HEK293 (cell line): ENCODE data around the gene MTCL1.

Source experiments
- CTCF ChIA-PET: fragments of 350-600 bp; formaldehyde crosslinking; extraction: SDS; loops from one replicate; lab custom pipeline; 2021; ENCODE audit warnings: antibody characterized with exemption; lab: Yijun Ruan, JAX
- POLR2A ChIA-PET: fragments of 300-600 bp; formaldehyde crosslinking; extraction: SDS; loops from one replicate; lab custom pipeline; 2020; ENCODE audit warnings: antibody characterized with exemption, inconsistent platforms; lab: Yijun Ruan, JAX
- H3K27ac ChIP-seq: fragments of 200-500 bp; sonication (Bioruptor generic); 2 replicates; pipeline ENCODE4 v1.5.1; 2014; ENCODE audit warnings: low read depth, low read length, control low read depth, inconsistent platforms; ENCODE audit errors: extremely low read depth
- H3K36me3 ChIP-seq, 2 experiments: fragments of 200-500 bp in 1 of 2; sonication (Bioruptor generic) in 1 of 2; 1 replicate in 1 of 2; 2 replicates in 1 of 2; pipeline ENCODE4 v1.5.1; 2014 to 2017; ENCODE audit warnings: inconsistent platforms in 2 of 2, low read length in 2 of 2; ENCODE audit not compliant: control insufficient read depth in 2 of 2, insufficient read depth in 1 of 2
- H3K4me1 ChIP-seq: fragments of 200-500 bp; sonication (Bioruptor generic); 2 replicates; pipeline ENCODE4 v1.5.1; 2014; ENCODE audit warnings: mild to moderate bottlenecking, low read length, inconsistent platforms; ENCODE audit not compliant: control insufficient read depth, insufficient read depth
- H3K4me3 ChIP-seq: 2 replicates; pipeline ENCODE4 v1.5.1; 2011; ENCODE audit warnings: low read depth, mild to moderate bottlenecking, control low read depth, low read length, moderate library complexity
- H3K9me3 ChIP-seq: fragments of 200-500 bp; sonication (Bioruptor generic); 2 replicates; pipeline ENCODE4 v1.5.1; 2014; ENCODE audit warnings: low read depth, low read length, inconsistent platforms; ENCODE audit not compliant: control insufficient read depth, insufficient read depth
- HOXD13 ChIP-seq: sonication (generic); formaldehyde crosslinking; IDR thresholded peaks from 2 replicates; pipeline ENCODE4 v1.8.0; 2022; ENCODE audit warnings: missing genetic modification reagents, borderline replicate concordance
- SCRT2 ChIP-seq: fragments of 450-650 bp; formaldehyde crosslinking; IDR thresholded peaks from 2 replicates; pipeline ENCODE4 v1.5.1; 2016; ENCODE audit warnings: missing biosample characterization, missing genetic modification characterization
- TRIM28 ChIP-seq: IDR thresholded peaks from 2 replicates; pipeline ENCODE4 v1.6.1; 2011; ENCODE audit warnings: low read length, control low read depth, borderline replicate concordance
- ZBTB20 ChIP-seq: fragments of 450-650 bp; formaldehyde crosslinking; IDR thresholded peaks from 2 replicates; pipeline ENCODE4 v1.5.1; 2016; ENCODE audit warnings: missing biosample characterization, missing genetic modification characterization
- ZNF169 ChIP-seq: fragments of 450-650 bp; formaldehyde crosslinking; IDR thresholded peaks from 2 replicates; pipeline ENCODE4 v1.5.1; 2016; ENCODE audit warnings: missing biosample characterization, missing genetic modification characterization
- ZNF184 ChIP-seq: fragments of 450-650 bp; IDR thresholded peaks from 2 replicates; pipeline ENCODE4 v1.5.1; 2018; ENCODE audit warnings: missing biosample characterization, mild to moderate bottlenecking, missing genetic modification characterization
- ZNF248 ChIP-seq: fragments of 450-650 bp; formaldehyde crosslinking; IDR thresholded peaks from 2 replicates; pipeline ENCODE4 v1.5.1; 2017; ENCODE audit warnings: missing biosample characterization, missing genetic modification characterization
- ZNF416 ChIP-seq: fragments of 450-650 bp; formaldehyde crosslinking; IDR thresholded peaks from 2 replicates; pipeline ENCODE4 v1.5.1; 2016; ENCODE audit warnings: missing biosample characterization, missing genetic modification characterization
- ZNF433 ChIP-seq: fragments of 450-650 bp; formaldehyde crosslinking; IDR thresholded peaks from 2 replicates; pipeline ENCODE4 v1.5.1; 2016; ENCODE audit warnings: missing biosample characterization, missing genetic modification characterization, low read depth
- ZNF558 ChIP-seq: fragments of 450-650 bp; formaldehyde crosslinking; IDR thresholded peaks from 2 replicates; pipeline ENCODE4 v1.5.1; 2016; ENCODE audit warnings: missing biosample characterization, missing genetic modification characterization
- ZNF670 ChIP-seq: fragments of 450-650 bp; formaldehyde crosslinking; IDR thresholded peaks from 2 replicates; pipeline ENCODE4 v1.5.1; 2016; ENCODE audit warnings: missing biosample characterization, missing genetic modification characterization, low read depth
- ZNF776 ChIP-seq: fragments of 450-650 bp; formaldehyde crosslinking; IDR thresholded peaks from 2 replicates; pipeline ENCODE4 v1.5.0; 2017; ENCODE audit warnings: missing biosample characterization, missing genetic modification characterization, borderline replicate concordance
- ZNF777 ChIP-seq: fragments of 450-650 bp; formaldehyde crosslinking; IDR thresholded peaks from 2 replicates; pipeline ENCODE4 v1.5.1; 2017; ENCODE audit warnings: missing biosample characterization, missing genetic modification characterization, borderline replicate concordance
- ZXDB ChIP-seq: fragments of 450-650 bp; formaldehyde crosslinking; IDR thresholded peaks from 2 replicates; pipeline ENCODE4 v1.5.1; 2016; ENCODE audit warnings: missing biosample characterization, missing genetic modification characterization
- TF ChIP-seq, protein P1 (sequence below): fragments of 450-650 bp; formaldehyde crosslinking; IDR thresholded peaks from 2 replicates; pipeline ENCODE4 v1.5.1; 2016; ENCODE audit warnings: missing biosample characterization, missing genetic modification characterization, borderline replicate concordance
- TF ChIP-seq, protein P2 (sequence below): fragments of 450-650 bp; formaldehyde crosslinking; IDR thresholded peaks from 2 replicates; pipeline ENCODE4 v1.5.1; 2017; ENCODE audit warnings: missing biosample characterization, missing genetic modification characterization
- TF ChIP-seq, protein P3 (sequence below): fragments of 450-650 bp; formaldehyde crosslinking; IDR thresholded peaks from 2 replicates; pipeline ENCODE4 v1.5.1; 2016; ENCODE audit warnings: missing biosample characterization, missing genetic modification characterization

Gene MTCL1

DNA sequence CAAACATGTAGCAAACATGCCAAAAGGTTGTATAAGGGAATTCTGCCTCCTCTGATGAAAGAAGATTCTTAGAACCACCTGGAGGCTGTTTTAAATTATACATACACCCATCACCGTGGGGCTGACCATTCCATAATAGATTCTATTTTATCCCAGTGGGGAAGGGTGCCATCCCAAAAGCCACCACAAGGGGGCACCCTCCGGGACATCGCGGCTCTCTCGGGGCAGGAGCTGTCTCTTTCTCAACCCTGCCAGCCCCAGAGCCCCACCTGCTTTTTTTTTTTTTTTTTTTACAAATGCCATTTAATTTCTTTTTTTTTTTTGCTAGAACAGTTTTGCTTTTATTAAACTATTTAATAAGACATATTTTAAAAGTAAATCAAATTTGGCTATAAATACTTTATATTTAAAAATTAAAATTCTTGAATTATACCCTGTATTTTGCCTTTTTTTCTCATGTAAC is 8.6 kb upstream of the MTCL1 start (continued):
- TF ChIP-seq, protein P1, sequence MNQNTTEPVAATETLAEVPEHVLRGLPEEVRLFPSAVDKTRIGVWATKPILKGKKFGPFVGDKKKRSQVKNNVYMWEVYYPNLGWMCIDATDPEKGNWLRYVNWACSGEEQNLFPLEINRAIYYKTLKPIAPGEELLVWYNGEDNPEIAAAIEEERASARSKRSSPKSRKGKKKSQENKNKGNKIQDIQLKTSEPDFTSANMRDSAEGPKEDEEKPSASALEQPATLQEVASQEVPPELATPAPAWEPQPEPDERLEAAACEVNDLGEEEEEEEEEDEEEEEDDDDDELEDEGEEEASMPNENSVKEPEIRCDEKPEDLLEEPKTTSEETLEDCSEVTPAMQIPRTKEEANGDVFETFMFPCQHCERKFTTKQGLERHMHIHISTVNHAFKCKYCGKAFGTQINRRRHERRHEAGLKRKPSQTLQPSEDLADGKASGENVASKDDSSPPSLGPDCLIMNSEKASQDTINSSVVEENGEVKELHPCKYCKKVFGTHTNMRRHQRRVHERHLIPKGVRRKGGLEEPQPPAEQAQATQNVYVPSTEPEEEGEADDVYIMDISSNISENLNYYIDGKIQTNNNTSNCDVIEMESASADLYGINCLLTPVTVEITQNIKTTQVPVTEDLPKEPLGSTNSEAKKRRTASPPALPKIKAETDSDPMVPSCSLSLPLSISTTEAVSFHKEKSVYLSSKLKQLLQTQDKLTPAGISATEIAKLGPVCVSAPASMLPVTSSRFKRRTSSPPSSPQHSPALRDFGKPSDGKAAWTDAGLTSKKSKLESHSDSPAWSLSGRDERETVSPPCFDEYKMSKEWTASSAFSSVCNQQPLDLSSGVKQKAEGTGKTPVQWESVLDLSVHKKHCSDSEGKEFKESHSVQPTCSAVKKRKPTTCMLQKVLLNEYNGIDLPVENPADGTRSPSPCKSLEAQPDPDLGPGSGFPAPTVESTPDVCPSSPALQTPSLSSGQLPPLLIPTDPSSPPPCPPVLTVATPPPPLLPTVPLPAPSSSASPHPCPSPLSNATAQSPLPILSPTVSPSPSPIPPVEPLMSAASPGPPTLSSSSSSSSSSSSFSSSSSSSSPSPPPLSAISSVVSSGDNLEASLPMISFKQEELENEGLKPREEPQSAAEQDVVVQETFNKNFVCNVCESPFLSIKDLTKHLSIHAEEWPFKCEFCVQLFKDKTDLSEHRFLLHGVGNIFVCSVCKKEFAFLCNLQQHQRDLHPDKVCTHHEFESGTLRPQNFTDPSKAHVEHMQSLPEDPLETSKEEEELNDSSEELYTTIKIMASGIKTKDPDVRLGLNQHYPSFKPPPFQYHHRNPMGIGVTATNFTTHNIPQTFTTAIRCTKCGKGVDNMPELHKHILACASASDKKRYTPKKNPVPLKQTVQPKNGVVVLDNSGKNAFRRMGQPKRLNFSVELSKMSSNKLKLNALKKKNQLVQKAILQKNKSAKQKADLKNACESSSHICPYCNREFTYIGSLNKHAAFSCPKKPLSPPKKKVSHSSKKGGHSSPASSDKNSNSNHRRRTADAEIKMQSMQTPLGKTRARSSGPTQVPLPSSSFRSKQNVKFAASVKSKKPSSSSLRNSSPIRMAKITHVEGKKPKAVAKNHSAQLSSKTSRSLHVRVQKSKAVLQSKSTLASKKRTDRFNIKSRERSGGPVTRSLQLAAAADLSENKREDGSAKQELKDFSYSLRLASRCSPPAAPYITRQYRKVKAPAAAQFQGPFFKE (tag by site-specific recombination), result no peak

DNA sequence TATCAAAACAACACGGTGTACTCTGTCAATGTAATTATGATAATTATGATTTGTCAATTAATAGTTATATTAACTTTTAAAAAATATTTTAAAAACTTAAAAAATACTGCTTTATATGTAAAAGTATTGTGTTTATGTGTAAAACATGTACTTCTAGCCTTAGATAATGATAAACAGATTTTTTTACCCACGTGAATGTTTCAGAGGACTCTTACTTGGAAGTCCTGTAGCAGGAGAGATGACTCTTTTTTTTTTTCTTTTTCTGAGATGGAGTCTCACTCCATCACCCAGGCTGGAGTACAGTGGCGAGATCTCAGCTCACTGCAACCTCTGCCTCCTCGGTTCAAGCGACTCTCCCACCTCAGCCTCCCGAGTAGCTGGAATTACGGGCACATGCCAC is 6.2 kb upstream of the MTCL1 start:
- no peak overlapping the region for H3K27ac ChIP-seq
- no peaks in the 10 kb centered on the region for H3K9me3 ChIP-seq
- H3K36me3 ChIP-seq, result no peaks in the 10 kb centered on the region
- TF ChIP-seq ZBTB20 (tag by site-specific recombination) (no peak), ZNF433 (tag by site-specific recombination) (no peak), ZNF776 (tag by site-specific recombination) (no peak), ZNF184 (tag by site-specific recombination) (no peak), ZNF248 (tag by site-specific recombination) (no peak), ZNF777 (tag by site-specific recombination) (no peak), ZNF670 (tag by site-specific recombination) (no peak), TRIM28 (no peak), ZNF416 (tag by site-specific recombination) (no peak), ZXDB (tag by site-specific recombination) (no peak), HOXD13 (no peak), ZNF558 (tag by site-specific recombination) (no peak), ZNF169 (tag by site-specific recombination) (no peak), SCRT2 (tag by site-specific recombination) (no peak)
- TF ChIP-seq, protein P2, sequence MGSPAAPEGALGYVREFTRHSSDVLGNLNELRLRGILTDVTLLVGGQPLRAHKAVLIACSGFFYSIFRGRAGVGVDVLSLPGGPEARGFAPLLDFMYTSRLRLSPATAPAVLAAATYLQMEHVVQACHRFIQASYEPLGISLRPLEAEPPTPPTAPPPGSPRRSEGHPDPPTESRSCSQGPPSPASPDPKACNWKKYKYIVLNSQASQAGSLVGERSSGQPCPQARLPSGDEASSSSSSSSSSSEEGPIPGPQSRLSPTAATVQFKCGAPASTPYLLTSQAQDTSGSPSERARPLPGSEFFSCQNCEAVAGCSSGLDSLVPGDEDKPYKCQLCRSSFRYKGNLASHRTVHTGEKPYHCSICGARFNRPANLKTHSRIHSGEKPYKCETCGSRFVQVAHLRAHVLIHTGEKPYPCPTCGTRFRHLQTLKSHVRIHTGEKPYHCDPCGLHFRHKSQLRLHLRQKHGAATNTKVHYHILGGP (tag by site-specific recombination), result no peak
- TF ChIP-seq, protein P3, sequence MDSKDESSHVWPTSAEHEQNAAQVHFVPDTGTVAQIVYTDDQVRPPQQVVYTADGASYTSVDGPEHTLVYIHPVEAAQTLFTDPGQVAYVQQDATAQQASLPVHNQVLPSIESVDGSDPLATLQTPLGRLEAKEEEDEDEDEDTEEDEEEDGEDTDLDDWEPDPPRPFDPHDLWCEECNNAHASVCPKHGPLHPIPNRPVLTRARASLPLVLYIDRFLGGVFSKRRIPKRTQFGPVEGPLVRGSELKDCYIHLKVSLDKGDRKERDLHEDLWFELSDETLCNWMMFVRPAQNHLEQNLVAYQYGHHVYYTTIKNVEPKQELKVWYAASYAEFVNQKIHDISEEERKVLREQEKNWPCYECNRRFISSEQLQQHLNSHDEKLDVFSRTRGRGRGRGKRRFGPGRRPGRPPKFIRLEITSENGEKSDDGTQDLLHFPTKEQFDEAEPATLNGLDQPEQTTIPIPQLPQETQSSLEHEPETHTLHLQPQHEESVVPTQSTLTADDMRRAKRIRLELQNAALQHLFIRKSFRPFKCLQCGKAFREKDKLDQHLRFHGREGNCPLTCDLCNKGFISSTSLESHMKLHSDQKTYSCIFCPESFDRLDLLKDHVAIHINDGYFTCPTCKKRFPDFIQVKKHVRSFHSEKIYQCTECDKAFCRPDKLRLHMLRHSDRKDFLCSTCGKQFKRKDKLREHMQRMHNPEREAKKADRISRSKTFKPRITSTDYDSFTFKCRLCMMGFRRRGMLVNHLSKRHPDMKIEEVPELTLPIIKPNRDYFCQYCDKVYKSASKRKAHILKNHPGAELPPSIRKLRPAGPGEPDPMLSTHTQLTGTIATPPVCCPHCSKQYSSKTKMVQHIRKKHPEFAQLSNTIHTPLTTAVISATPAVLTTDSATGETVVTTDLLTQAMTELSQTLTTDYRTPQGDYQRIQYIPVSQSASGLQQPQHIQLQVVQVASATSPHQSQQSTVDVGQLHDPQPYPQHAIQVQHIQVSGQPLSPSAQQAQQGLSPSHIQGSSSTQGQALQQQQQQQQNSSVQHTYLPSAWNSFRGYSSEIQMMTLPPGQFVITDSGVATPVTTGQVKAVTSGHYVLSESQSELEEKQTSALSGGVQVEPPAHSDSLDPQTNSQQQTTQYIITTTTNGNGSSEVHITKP (tag by site-specific recombination), result no peak
- CTCF ChIA-PET, result interaction anchor here (1.1 kb wide), 1 partner anchor 288 kb away, joined by 3 read pairs; no protein-coding TSS in a partner anchor
- POLR2A ChIA-PET, result no interaction called here
- H3K4me3 ChIP-seq, result no peak overlapping the region
- peaks cover 6% of the 10 kb centered on the region for H3K4me1 ChIP-seq
